ENCODE data around the gene PERM1.
"Not testable (repeated sequence)": the region's sequence is repeated elsewhere in the genome, so short reads cannot be mapped to it uniquely, and the experiment has no call there.

PERM1 gene

GRCh38 chr1:998995-999724 is 17.3 kb upstream of the PERM1 start:
- no peak for DNase-seq (ENCODE audit: low read depth, low spot score)

DNA sequence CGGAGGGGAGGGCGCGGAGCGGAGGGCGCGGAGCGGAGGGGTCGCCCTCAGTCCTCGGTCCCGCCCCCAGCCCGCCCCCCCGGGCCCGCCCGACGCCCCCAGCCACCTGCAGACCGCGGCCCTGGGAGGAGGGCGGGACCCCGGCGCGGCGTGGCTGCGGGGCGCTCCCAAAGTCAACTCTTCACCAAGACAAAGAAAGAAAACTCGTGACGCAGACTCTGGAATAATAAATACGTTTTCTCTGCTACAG is 16.8 kb upstream of the PERM1 start:
- no peak for DNase-seq (ENCODE audit: low read depth, low spot score)

DNA sequence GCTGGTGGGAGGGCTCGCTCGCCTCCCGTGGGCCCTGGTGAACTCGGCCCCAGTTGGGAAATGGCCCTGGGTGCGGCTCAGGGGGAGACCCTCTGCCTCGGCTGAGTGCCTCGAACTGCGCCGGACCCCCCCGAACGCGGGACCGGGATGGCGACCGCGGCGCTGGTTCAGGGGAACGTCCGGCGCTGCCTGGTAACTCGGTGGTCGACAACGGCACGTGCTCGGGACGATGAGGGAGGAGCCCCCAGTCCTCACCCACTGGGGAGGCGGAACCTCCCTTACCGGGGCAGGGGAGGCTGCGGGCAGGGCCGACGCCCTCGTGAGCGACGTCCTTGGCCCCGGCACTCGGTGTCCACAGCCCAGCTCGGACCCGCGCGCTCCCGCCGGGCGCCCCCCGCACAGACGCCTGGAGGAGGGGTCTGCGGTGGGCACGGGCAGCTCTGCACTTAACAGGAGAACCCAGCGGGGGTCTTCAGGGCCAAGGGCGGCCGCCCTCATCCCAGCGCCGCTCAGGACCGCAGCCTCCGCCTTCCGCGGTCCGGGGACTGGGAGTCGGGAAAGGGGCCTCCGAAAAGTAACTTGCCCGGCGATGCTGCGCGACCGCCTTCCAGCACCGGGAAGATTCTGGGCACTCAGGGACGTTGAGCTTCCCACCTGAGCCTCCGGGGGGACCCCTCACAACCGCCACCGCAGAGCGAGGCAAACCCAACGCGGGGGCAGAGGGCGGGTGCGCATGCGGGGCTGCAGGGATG is 16.3 kb upstream of the PERM1 start:
- DNase-seq (ENCODE audit: low read depth, low spot score) = no peak

- no peak for DNase-seq (ENCODE audit: low read depth, low spot score)
Observed at GRCh38 chr1:997713-997992, 15.8 kb upstream of the PERM1 start.

- no peak for DNase-seq (ENCODE audit: low read depth, low spot score)
Observed at GRCh38 chr1:996851-997712, 15.2 kb upstream of the PERM1 start.

- DNase-seq (ENCODE audit: low read depth, low spot score) = no peak
Observed at GRCh38 chr1:995665-996633, 14.1 kb upstream of the PERM1 start.

- DNase-seq (ENCODE audit: low read depth, low spot score) = not testable (repeated sequence)
Observed at GRCh38 chr1:994546-994945, 12.7 kb upstream of the PERM1 start.

DNA sequence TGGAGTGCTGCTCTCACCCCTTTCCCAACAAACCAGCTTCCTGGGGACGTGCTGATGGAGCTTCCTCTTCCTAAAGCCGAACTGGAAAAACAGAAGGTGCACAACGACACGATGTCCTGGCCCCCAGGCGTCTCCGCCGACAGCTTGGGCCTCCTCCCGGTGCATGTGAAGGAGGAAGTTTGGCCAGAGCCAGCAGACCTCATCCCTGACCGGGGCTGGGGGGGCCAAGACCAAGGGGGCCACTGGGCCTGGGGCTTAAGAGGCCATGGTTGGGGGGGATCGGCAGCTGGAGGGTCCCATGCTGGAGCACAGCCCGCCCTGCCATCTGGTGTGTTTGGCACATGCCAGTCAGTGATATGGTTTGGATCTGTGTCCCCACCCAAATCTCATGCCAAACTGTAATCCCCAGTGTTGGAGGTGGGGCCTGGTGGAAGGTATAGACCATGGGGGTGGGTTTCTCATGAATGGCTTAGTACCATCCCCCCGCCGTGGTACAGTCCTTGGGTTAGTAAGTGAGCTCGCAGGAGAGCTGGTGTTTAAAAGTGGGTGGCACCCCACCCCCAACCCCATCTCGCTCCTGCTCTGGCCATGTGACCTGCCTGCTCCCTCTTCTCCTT is 11.6 kb upstream of the PERM1 start:
- no peak for DNase-seq (ENCODE audit: low read depth, low spot score)

GRCh38 chr1:992362-992761 is 10.5 kb upstream of the PERM1 start:
- DNase-seq (ENCODE audit: low read depth, low spot score) = no peak

DNA sequence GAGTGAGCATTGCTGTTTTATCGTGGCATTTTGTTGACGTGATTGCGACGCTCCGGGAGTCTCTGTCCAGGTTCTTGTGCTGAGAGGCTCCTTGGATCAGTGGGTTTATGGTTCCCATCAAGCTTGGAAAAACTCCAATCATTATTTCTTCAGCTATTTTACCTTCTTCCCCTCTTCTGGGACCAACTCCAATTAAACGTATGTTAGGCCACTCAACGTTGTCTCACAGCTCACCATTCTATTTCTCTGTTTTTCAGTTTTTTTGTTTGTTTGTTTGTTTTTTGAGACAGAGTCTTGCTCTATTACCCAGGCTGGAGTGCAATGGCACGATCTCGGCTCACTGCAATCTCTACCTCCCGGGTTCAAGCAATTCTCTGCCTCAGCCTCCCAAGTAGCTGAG is 10.0 kb upstream of the PERM1 start:
- no peak for DNase-seq (ENCODE audit: low read depth, low spot score)

- not testable (repeated sequence) for DNase-seq (ENCODE audit: low read depth, low spot score)
Observed at GRCh38 chr1:991275-991674, 9.4 kb upstream of the PERM1 start.

DNA sequence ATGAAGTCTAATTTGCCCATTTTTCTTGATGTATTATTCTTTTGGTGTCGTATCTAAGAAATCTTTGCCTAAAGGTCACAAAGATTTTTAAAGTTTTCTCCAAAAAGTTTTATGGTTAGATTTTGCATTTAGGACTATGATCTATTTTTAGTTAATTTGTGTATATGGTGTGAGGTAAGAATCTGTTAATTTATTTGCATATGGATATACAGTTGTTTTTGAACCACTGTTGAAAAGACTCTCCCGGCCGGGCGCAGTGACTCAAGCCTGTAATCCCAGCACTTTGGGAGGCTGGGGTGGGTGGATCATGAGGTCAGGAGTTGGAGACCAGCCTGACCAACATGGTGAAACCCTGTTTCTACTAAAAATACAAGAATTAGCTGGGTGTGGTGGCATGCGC is 6.2 kb upstream of the PERM1 start:
- DNase-seq (ENCODE audit: low read depth, low spot score) = not testable (repeated sequence)

- DNase-seq (ENCODE audit: low read depth, low spot score) = no peak
Observed at GRCh38 chr1:985126-985525, 3.2 kb upstream of the PERM1 start.

DNA sequence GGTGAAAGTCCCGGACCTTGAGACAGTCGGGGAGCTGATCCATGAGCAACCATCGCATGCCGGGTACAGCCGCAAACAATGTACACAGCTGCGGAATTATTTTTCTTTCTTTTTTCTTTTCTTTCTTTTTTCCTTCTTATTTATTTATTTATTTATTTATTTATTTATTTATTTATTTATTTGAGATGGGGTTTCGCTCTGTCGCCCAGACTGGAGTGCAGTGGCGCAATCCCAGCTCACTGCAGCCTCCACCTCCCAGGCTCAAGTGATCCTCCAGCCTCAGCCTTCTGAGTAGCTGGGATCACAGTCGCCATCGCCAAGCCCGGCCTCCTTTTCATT is 2.6 kb upstream of the PERM1 start:
- DNase-seq (ENCODE audit: low read depth, low spot score) = no peak

DNA sequence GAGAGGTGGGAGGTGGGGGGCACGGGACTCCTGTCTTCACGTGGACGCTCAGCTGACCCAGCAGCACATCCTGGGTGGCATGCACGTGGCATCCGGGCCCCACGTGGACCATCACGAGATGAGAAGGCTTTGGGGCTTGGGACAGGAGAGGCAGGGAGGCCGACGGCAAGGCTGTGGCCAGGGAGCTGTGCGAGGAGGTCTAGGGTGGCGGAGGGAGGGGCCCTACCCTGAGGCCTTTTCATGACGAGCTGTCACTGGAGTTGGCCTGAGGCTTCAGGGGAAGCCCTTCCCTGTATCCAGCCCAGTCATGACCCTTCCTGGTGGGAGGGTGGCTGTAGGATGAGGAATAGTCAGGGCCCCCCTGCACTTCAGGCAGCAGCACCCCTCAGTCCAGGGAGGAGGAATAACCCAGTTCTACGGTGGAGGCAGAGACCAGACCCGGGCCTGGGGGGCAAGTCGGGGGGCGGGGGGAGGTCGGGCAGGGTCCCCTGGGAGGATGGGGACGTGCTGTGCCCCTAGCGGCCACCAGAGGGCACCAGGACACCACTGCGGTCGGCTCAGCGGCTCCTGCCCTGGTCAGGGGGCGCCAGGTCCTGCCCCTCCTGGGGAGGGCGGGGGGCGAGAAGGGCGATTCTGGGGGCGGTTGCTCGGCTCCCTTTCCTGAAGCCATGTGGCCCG is 2.0 kb upstream of the PERM1 start:
- no peak for DNase-seq (ENCODE audit: low read depth, low spot score)

DNA sequence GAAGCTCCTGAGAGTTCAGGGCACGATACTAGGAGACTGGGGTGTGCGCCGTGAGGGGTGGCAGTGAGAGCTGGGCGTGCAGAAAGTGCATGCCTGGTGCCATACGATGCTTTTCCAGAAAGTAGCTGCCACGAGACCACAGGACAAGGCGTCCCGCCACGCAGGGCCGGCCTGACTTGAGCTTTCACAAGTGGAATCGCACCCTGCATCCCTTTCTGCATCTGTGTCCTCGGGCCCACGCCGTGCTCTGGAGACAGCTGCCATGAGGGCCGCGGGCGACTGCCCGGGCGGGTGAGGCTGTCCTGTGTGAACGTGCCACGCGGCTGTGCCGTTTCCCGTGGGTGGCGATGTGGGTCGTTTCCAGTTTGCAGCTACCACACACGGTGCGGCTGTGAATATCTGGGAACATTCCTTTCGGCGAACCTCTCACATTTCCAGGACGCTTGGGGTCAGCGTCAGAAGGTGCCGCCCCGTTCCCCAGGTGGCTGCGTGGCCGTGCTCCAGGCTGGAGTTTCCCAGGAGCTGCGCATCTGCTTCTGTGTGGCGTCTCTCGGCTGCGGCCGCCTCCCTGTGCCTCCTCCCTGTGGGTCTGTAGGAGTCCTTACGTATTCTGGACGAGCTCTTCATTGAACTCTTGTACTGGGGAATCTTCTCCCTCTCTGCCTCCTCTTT is 1.0 kb upstream of the PERM1 start:
- DNase-seq (ENCODE audit: low read depth, low spot score) = no peak

DNA sequence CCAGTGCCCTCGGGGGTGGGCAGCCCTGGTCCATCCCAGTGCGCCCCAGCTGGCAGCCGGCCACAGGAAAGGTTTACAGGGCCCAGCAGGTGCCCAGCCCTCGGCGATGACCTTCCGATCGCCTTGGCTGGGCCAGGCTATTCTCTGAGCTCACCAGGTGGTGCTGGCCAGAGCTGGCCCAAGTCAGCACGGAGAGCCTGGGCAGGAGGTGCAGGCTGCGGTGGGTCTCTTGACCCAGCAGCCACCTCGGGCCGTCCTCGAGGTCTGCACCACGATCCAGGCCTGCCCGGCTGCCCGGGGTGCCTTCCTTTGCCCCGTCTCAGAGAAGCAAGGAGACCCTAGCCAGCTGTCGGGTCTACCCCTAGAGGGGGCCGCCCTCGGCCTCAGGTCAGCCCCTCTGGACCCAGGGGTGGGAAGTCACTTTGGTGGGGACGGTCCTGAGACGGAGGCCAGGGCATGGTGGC is 370 bp downstream of the PERM1 start:
- DNase-seq (ENCODE audit: low read depth, low spot score) = no peak

DNA sequence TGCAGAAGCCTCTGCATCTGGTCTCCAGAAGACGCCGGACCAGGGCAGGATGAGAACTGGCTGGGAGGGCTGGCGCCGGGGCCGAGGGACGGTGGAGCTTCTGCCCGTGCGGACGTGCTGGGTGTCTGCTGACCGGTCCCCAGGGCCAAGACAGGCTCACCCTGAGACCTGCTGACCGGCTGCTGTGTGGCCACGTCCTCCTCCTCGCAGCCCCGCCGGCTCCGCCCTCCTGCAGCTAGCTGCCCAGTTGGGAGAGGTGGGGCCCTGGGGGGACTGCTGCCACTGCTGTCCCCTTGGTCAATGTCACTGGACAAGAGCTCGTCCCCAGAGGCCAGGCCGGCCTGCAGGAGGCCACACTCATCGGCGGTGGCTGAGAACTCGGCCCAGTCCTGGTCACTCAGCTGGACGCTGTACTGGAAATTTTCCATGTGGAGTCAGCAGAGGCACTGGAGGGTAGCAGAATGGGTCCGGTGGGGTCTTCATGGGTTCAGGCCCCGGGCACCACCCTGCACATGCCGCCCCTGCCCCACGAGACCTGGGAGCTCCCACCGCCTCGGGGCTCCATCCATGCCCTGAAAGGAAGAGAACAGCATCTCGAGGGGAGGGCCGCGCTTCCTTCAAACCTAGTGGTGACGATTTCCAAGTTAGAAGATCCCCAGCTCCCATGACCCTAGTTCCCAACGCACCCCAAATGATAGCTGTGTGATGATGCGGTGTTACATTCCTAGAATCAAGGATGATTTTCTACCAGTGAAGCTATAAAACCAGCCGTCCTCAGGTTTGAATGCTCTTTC is 1.1 kb downstream of the PERM1 start:
- DNase-seq (ENCODE audit: low read depth, low spot score) = no peak

- DNase-seq (ENCODE audit: low read depth, low spot score) = no peak
Observed at GRCh38 chr1:980137-980571, 1.7 kb downstream of the PERM1 start.
